GM23338 (cell line): ENCODE results near the gene ADAMTS13. TPM values are rescaled to one million over a fixed set of nuclear protein-coding genes. Genes with fewer than 3 reads are reported as not detected.

Experiments
- ATAC-seq: fragments of 200-7000 bp; cut with Tn5 transposase; 3 replicates; pipeline ENCODE4 v1.9.1; 2020
- DNase-seq: peaks from one replicate; pipeline ENCODE4 v3.0.0-alpha.2; 2015; ENCODE audit warnings: low spot score
- H2AFZ ChIP-seq: fragments of 200-600 bp; sonication (generic); 2 replicates; pipeline ENCODE4 v1.8.0; 2016; ENCODE audit warnings: antibody characterized with exemption, mild to moderate bottlenecking, moderate library complexity
- H3F3A ChIP-seq: fragments of 200-600 bp; sonication (generic); replicated peaks from 2 replicates; pipeline ENCODE4 v1.8.0; 2017; ENCODE audit warnings: antibody characterized with exemption, mixed run types, low read depth
- H3K27ac ChIP-seq: fragments of 200-600 bp; sonication (generic); 2 replicates; pipeline ENCODE4 v1.6.1; 2016; ENCODE audit warnings: low read depth
- H3K27me3 ChIP-seq: fragments of 200-600 bp; sonication (generic); 2 replicates; pipeline ENCODE4 v1.8.0; 2016; ENCODE audit warnings: mild to moderate bottlenecking, mixed run types, moderate library complexity; ENCODE audit not compliant: insufficient read depth
- H3K36me3 ChIP-seq: fragments of 200-600 bp; sonication (generic); 2 replicates; pipeline ENCODE4 v1.8.0; 2016; ENCODE audit warnings: mild to moderate bottlenecking; ENCODE audit not compliant: insufficient read depth
- H3K4me1 ChIP-seq: fragments of 200-600 bp; sonication (generic); 2 replicates; pipeline ENCODE4 v1.8.0; 2016; ENCODE audit warnings: mild to moderate bottlenecking, moderate library complexity; ENCODE audit not compliant: insufficient read depth
- H3K4me2 ChIP-seq: fragments of 200-600 bp; sonication (generic); 2 replicates; pipeline ENCODE4 v1.7.1; 2017; ENCODE audit warnings: mixed run types
- H3K4me3 ChIP-seq: fragments of 200-600 bp; sonication (generic); 2 replicates; pipeline ENCODE4 v1.6.1; 2016; ENCODE audit warnings: mixed run types
- H3K79me2 ChIP-seq: fragments of 200-600 bp; sonication (generic); replicated peaks from 2 replicates; pipeline ENCODE4 v1.8.0; 2017; ENCODE audit warnings: mild to moderate bottlenecking; ENCODE audit not compliant: insufficient read depth
- H3K9me2 ChIP-seq: fragments of 200-600 bp; sonication (generic); 2 replicates; pipeline ENCODE4 v1.8.0; 2017; ENCODE audit not compliant: insufficient read depth
- H4K20me1 ChIP-seq: fragments of 200-600 bp; sonication (generic); replicated peaks from 2 replicates; pipeline ENCODE4 v1.8.0; 2017; ENCODE audit warnings: mild to moderate bottlenecking; ENCODE audit not compliant: insufficient read depth
- H3K27ac Mint-ChIP-seq: 2 replicates; pipeline ENCODE4 v1.8.0; 2020; ENCODE audit warnings: inconsistent platforms, mild to moderate bottlenecking, moderate library complexity, mixed read lengths
- H3K27me3 Mint-ChIP-seq: 3 replicates; pipeline ENCODE4 v1.8.0; 2022; ENCODE audit warnings: low read depth, mild to moderate bottlenecking, moderate library complexity, mixed read lengths, inconsistent platforms; ENCODE audit not compliant: insufficient read depth, poor library complexity
- H3K36me3 Mint-ChIP-seq: 3 replicates; pipeline ENCODE4 v1.8.0; 2021; ENCODE audit warnings: low read depth, mild to moderate bottlenecking, inconsistent platforms, moderate library complexity, mixed read lengths
- H3K4me1 Mint-ChIP-seq: 3 replicates; pipeline ENCODE4 v1.8.0; 2020; ENCODE audit warnings: mild to moderate bottlenecking, inconsistent platforms, mixed read lengths
- H3K4me3 Mint-ChIP-seq: 3 replicates; pipeline ENCODE4 v1.8.0; 2021; ENCODE audit warnings: moderate library complexity, mild to moderate bottlenecking, inconsistent platforms, mixed read lengths
- H3K9me3 Mint-ChIP-seq: 3 replicates; pipeline ENCODE4 v1.8.0; 2020; ENCODE audit warnings: moderate library complexity, mild to moderate bottlenecking, inconsistent platforms, mixed read lengths
- CREB1 ChIP-seq: fragments of 250-450 bp; sonication (Bioruptor Pico); IDR thresholded peaks from 2 replicates; pipeline ENCODE4 v1.5.0; 2020; ENCODE audit warnings: low read depth, mild to moderate bottlenecking, moderate library complexity
- ETS1 ChIP-seq: IDR thresholded peaks from 2 replicates; pipeline ENCODE4 v1.6.1; 2016; ENCODE audit warnings: antibody characterized with exemption
- EZH2 ChIP-seq: fragments of 200-600 bp; sonication (generic); IDR thresholded peaks from one replicate; pipeline ENCODE4 v1.8.0; 2017; ENCODE audit warnings: antibody characterized with exemption, mild to moderate bottlenecking, low read depth; ENCODE audit not compliant: unreplicated experiment
- EZH2phosphoT487 ChIP-seq: fragments of 200-600 bp; sonication (generic); IDR thresholded peaks from one replicate; pipeline ENCODE4 v1.8.1; 2018; ENCODE audit warnings: antibody characterized with exemption; ENCODE audit not compliant: unreplicated experiment
- JUNB ChIP-seq: IDR thresholded peaks from one replicate; pipeline ENCODE4 v1.6.1; 2016; ENCODE audit warnings: antibody characterized with exemption; ENCODE audit not compliant: unreplicated experiment
- NANOG ChIP-seq: IDR thresholded peaks from 2 replicates; pipeline ENCODE4 v1.6.1; 2016; ENCODE audit warnings: antibody characterized with exemption, borderline replicate concordance
- POLR2AphosphoS5 ChIP-seq: IDR thresholded peaks from 2 replicates; pipeline ENCODE4 v1.6.1; 2016; ENCODE audit warnings: antibody characterized with exemption, low read depth
- REST ChIP-seq: IDR thresholded peaks from one replicate; pipeline ENCODE4 v1.6.1; 2018; ENCODE audit warnings: antibody characterized with exemption; ENCODE audit not compliant: unreplicated experiment
- STAT1 ChIP-seq: IDR thresholded peaks from one replicate; pipeline ENCODE4 v1.6.1; 2016; ENCODE audit warnings: antibody characterized with exemption; ENCODE audit not compliant: unreplicated experiment
- ZNF114 ChIP-seq: fragments of 250-450 bp; sonication (Bioruptor Pico); IDR thresholded peaks from 2 replicates; pipeline ENCODE4 v1.5.0; 2020; ENCODE audit warnings: mild to moderate bottlenecking, moderate library complexity
- ZNF331 ChIP-seq: fragments of 250-450 bp; sonication (Bioruptor Pico); IDR thresholded peaks from 2 replicates; pipeline ENCODE4 v1.5.0; 2020; ENCODE audit warnings: low read depth, mild to moderate bottlenecking, moderate library complexity
- ZNF462 ChIP-seq: fragments of 250-450 bp; sonication (Bioruptor Pico); IDR thresholded peaks from 2 replicates; pipeline ENCODE4 v1.5.0; 2020; ENCODE audit warnings: mild to moderate bottlenecking, moderate library complexity
- polyA plus RNA-seq: library from polyadenylated mRNA; unstranded; fragments of >200 nt; fragmentation: Nextera tagmentation; extraction: Ambion mirVana; gene quantifications from 2 replicates; pipeline ENCODE4 v1.2.1, GENCODE V29; 2016
- total RNA-seq: library from RNA; depleted of rRNA; stranded (reverse); fragments of >200 nt; shearing (Covaris generic); gene quantifications from 2 replicates; pipeline ENCODE4 v1.2.3, GENCODE V29; 2014
- TF ChIP-seq, protein P1 (sequence below), 2 experiments: fragments of 200-600 bp in 1 of 2; sonication (generic) in 1 of 2; conservative IDR thresholded peaks; 2 replicates each; pipeline versions ENCODE4 v1.5.1 to v1.6.1; 2016 to 2017; ENCODE audit warnings: antibody characterized with exemption in 2 of 2, low read depth in 2 of 2, mild to moderate bottlenecking in 2 of 2, moderate library complexity in 1 of 2

Gene ADAMTS13
- total and polyA plus RNA-seq, 2 experiments from 2014 or later = 6.0 TPM

GRCh38 chr9:133495327-133496293 lies 73.4 kb downstream of the ADAMTS13 start:
- H3K4me1 ChIP-seq = no peaks in the 10 kb centered on the region
- no peaks in the 10 kb centered on the region for H3K36me3 ChIP-seq
- no peaks in the 10 kb centered on the region for H4K20me1 ChIP-seq
- no peaks in the 10 kb centered on the region; the same call in 1 of the 2 replicates for H3F3A ChIP-seq
- H3K9me2 ChIP-seq = no peaks in the 10 kb centered on the region
- ATAC-seq (no peak), DNase-seq (no peak)
- Mint-ChIP-seq H3K9me3 (peaks cover 4% of the 10 kb centered on the region), H3K27ac (no peak overlapping the region), H3K4me3 (no peak overlapping the region), H3K36me3 (no peaks in the 10 kb centered on the region; the same call in 2 of the 3 replicates), H3K27me3 (peaks cover 9% of the 10 kb centered on the region), H3K4me1 (no peaks in the 10 kb centered on the region)
- no peak overlapping the region for H3K27ac ChIP-seq
- no peak overlapping the region for H3K4me2 ChIP-seq
- H2AFZ ChIP-seq = no peak overlapping the region
- TF ChIP-seq ZNF331 (no peak), JUNB (no peak), ETS1 (no peak), EZH2 (no peak), NANOG (no peak), ZNF114 (CRISPR knock-in tag) (no peak), ZNF462 (CRISPR knock-in tag) (no peak), STAT1 (no peak), CREB1 (no peak), EZH2phosphoT487 (no peak), POLR2AphosphoS5 (no peak), REST (no peak)
- TF ChIP-seq, protein P1, sequence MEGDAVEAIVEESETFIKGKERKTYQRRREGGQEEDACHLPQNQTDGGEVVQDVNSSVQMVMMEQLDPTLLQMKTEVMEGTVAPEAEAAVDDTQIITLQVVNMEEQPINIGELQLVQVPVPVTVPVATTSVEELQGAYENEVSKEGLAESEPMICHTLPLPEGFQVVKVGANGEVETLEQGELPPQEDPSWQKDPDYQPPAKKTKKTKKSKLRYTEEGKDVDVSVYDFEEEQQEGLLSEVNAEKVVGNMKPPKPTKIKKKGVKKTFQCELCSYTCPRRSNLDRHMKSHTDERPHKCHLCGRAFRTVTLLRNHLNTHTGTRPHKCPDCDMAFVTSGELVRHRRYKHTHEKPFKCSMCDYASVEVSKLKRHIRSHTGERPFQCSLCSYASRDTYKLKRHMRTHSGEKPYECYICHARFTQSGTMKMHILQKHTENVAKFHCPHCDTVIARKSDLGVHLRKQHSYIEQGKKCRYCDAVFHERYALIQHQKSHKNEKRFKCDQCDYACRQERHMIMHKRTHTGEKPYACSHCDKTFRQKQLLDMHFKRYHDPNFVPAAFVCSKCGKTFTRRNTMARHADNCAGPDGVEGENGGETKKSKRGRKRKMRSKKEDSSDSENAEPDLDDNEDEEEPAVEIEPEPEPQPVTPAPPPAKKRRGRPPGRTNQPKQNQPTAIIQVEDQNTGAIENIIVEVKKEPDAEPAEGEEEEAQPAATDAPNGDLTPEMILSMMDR (conservative IDR thresholded peaks at IDR 0.05; ENCODE audit: low read depth in 2 of 2) = no peak
- no peaks in the 10 kb centered on the region for H3K27me3 ChIP-seq
- H3K4me3 ChIP-seq = no peak overlapping the region
- no peaks in the 10 kb centered on the region for H3K79me2 ChIP-seq
